ENCODE data around the gene MCOLN2. TPM values are rescaled to one million over a fixed set of nuclear protein-coding genes. Genes with fewer than 3 reads are reported as not detected.
"Not testable (repeated sequence)": the region's sequence is repeated elsewhere in the genome, so short reads cannot be mapped to it uniquely, and the experiment has no call there.

MCOLN2 gene
- total RNA-seq, 1 experiment from 2014 or later: 1.7 TPM

DNA sequence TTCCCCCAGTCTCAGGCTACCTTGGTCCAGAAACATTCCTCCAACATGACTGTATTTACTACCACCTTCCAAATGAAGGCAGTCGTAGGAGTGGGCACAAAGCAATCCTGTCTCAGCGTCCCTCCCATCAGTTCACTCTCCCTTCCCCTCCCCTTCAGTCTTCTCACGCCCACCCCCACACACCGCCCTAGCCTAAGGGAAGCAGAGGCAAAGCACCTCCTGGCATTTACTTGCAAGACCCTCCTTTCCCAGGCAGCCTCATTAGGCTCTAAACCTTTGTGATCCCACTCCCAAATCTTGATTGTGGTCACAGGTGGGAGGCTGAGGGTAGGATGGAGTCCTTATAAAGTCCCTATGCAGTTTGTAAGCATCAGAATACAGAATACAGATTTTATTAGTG lies 80.0 kb downstream of the MCOLN2 start:
- CTCF ChIA-PET: no interaction called here

GRCh38 chr1:84913555-84913892 lies 83.4 kb downstream of the MCOLN2 start:
- Histone ChIP-seq H3K4me3 (ENCODE audit: low read depth, low read length, poor library complexity, severe bottlenecking) (no peak overlapping the region), H3K4me1 (ENCODE audit: insufficient read depth, low read length, poor library complexity, severe bottlenecking) (no peaks in the 10 kb centered on the region), H3K27me3 (replicated peaks; ENCODE audit: insufficient read depth, low read depth, low read length, poor library complexity) (peaks cover 9% of the 10 kb centered on the region), H3K27ac (ENCODE audit: low read depth, low read length, poor library complexity, severe bottlenecking) (no peak overlapping the region), H3K9me3 (ENCODE audit: low read depth, low read length, poor library complexity, severe bottlenecking) (no peaks in the 10 kb centered on the region), H3K36me3 (ENCODE audit: insufficient read depth, low read length, poor library complexity, severe bottlenecking) (no peaks in the 10 kb centered on the region)
- CTCF ChIA-PET: no interaction called here
- intact Hi-C loops (cut with micrococcal nuclease; ENCODE audit: unreplicated experiment): no loop called here
- BruUV-seq (replicated peaks): no TSS peak
- POLR2A ChIA-PET (ENCODE audit: low non-redundant PET): no interaction called here
- DNase-seq (ENCODE audit: low spot score): no peak
- no peak for TF ChIP-seq CTCF (conservative IDR thresholded peaks at IDR 0.05; ENCODE audit: low read depth, low read length)
- no peak for TF ChIP-seq EZH2 (IDR thresholded peaks at IDR 0.05; ENCODE audit: borderline replicate concordance, low read depth, low read length, poor library complexity, severe bottlenecking)

More for the DNA sequence above, 80.0 kb downstream of the MCOLN2 start:
- Histone ChIP-seq H3K27me3 (replicated peaks; ENCODE audit: insufficient read depth, low read depth, low read length, poor library complexity) (no peaks in the 10 kb centered on the region), H3K4me1 (ENCODE audit: insufficient read depth, low read length, poor library complexity, severe bottlenecking) (no peaks in the 10 kb centered on the region), H3K36me3 (ENCODE audit: insufficient read depth, low read length, poor library complexity, severe bottlenecking) (no peaks in the 10 kb centered on the region), H3K4me3 (ENCODE audit: low read depth, low read length, poor library complexity, severe bottlenecking) (no peak overlapping the region), H3K9me3 (ENCODE audit: low read depth, low read length, poor library complexity, severe bottlenecking) (no peaks in the 10 kb centered on the region), H3K27ac (ENCODE audit: low read depth, low read length, poor library complexity, severe bottlenecking) (no peak overlapping the region)
- intact Hi-C loops (cut with micrococcal nuclease; ENCODE audit: unreplicated experiment): no loop called here
- DNase-seq (ENCODE audit: low spot score): no peak
- POLR2A ChIA-PET (ENCODE audit: low non-redundant PET): no interaction called here
- BruUV-seq (replicated peaks): no TSS peak
- TF ChIP-seq EZH2 (IDR thresholded peaks at IDR 0.05; ENCODE audit: borderline replicate concordance, low read depth, low read length, poor library complexity, severe bottlenecking): no peak
- TF ChIP-seq CTCF (conservative IDR thresholded peaks at IDR 0.05; ENCODE audit: low read depth, low read length): no peak

- TF ChIP-seq CTCF (conservative IDR thresholded peaks at IDR 0.05; ENCODE audit: low read depth, low read length): no peak
- no peak for TF ChIP-seq EZH2 (IDR thresholded peaks at IDR 0.05; ENCODE audit: borderline replicate concordance, low read depth, low read length, poor library complexity, severe bottlenecking)
- intact Hi-C loops (cut with micrococcal nuclease; ENCODE audit: unreplicated experiment): no loop called here
- H3K4me3 ChIP-seq (ENCODE audit: low read depth, low read length, poor library complexity, severe bottlenecking): no peak overlapping the region
- ChIA-PET POLR2A (ENCODE audit: low non-redundant PET) (no interaction called here), CTCF (no interaction called here)
- H3K9me3 ChIP-seq (ENCODE audit: low read depth, low read length, poor library complexity, severe bottlenecking): no peaks in the 10 kb centered on the region
- peaks cover 9% of the 10 kb centered on the region for H3K27me3 ChIP-seq (replicated peaks; ENCODE audit: insufficient read depth, low read depth, low read length, poor library complexity)
- no TSS peak for BruUV-seq (replicated peaks)
- H3K36me3 ChIP-seq (ENCODE audit: insufficient read depth, low read length, poor library complexity, severe bottlenecking): no peaks in the 10 kb centered on the region
- no peak overlapping the region for H3K27ac ChIP-seq (ENCODE audit: low read depth, low read length, poor library complexity, severe bottlenecking)
- no peak for DNase-seq (ENCODE audit: low spot score)
- no peaks in the 10 kb centered on the region for H3K4me1 ChIP-seq (ENCODE audit: insufficient read depth, low read length, poor library complexity, severe bottlenecking)
Measured at GRCh38 chr1:84912726-84913554, 84.0 kb downstream of the MCOLN2 start.

DNA sequence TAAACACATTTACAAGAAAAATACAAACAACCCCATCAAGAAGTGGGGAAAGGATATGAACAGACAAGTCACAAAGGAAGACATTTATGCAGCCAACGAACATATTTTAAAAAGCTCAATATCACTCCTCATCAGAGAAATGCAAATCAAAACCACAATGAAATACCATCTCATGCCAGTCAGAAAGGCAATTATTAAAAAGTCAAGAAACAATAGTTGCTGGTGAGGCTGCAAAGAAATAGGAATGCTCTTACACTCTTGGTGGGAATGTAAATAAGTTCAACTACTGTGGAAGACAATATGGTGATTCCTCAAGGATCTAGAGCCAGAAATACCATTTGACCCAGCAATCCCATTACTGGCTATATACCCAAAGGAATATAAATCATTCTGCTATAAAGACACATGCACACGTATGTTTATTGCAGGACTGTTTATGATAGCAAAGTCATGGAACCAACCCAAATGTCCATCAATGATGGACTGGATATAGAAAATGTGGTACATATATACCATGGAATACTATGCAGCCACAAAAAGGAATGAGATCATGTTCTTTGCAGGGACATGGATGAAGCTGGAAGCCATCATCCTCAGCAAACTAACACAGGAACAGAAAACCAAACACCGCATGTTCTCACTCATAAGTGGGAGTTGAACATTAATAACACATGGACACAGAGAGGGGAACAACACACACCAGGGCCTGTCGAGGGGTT lies 88.0 kb downstream of the MCOLN2 start:
- POLR2A ChIA-PET (ENCODE audit: low non-redundant PET); BruUV-seq (replicated peaks); DNase-seq (ENCODE audit: low spot score); H3K27ac ChIP-seq (ENCODE audit: low read depth, low read length, poor library complexity, severe bottlenecking); CTCF ChIA-PET; H3K36me3 ChIP-seq (ENCODE audit: insufficient read depth, low read length, poor library complexity, severe bottlenecking); H3K4me1 ChIP-seq (ENCODE audit: insufficient read depth, low read length, poor library complexity, severe bottlenecking); H3K9me3 ChIP-seq (ENCODE audit: low read depth, low read length, poor library complexity, severe bottlenecking); H3K27me3 ChIP-seq (replicated peaks; ENCODE audit: insufficient read depth, low read depth, low read length, poor library complexity); H3K4me3 ChIP-seq (ENCODE audit: low read depth, low read length, poor library complexity, severe bottlenecking); intact Hi-C loops (cut with micrococcal nuclease; ENCODE audit: unreplicated experiment): not testable (repeated sequence)

Data from A673 (cell line).